GM08714 (cell line): ENCODE data around the gene CCNI2.

ENCODE experiments used
- H3K4me3 ChIP-seq: fragments of 200-500 bp; sonication (Bioruptor generic); 2 replicates; pipeline ENCODE4 v1.5.1; 2014; ENCODE audit warnings: mild to moderate bottlenecking, low read length, inconsistent platforms
- ZNF274 ChIP-seq: IDR thresholded peaks from 2 replicates; pipeline ENCODE4 v1.6.1; 2012; ENCODE audit warnings: mild to moderate bottlenecking, low read depth, low read length

Gene CCNI2

DNA sequence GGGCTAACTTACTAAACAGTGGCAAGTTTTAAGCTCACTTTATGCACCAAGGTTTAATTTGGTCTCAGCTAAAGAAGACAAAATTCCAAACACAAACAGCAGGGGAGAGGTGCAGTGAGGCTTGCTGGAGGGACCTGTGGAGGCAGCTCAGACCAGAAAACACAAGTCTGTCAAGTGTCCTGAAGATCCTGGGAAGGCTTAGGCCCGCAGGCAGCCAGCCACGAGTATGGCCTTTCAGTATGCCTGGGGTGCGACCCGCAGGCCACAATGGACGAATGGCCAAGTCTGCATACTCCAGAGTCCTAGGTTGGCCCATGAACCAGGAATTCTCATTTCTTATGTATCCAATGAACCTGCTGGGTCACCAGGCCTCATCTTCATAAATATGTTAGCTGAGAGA, 9.3 kb downstream of the CCNI2 start:
- H3K4me3 ChIP-seq, result no peak overlapping the region
- TF ChIP-seq ZNF274, result no peak

DNA sequence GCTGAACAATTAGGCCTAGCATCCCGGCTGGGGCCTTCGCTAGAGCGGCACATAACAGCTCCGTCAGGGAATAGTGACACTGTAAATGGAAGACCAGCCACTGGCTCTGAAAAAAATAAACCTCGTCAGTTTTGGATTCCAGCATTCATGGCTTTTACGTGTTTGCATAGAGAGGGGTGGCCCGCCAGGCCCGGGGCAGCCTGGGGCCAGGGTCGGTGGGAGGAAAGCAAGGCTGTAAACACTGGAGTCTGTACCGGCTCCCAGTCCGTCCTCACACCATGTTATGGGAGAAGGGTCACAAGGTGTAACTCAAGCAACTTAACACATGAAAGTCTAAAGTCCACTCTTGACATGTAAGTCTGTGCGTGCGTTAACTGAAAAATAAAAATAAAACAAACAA, 11.2 kb downstream of the CCNI2 start:
- H3K4me3 ChIP-seq, result no peak overlapping the region
- no peak for TF ChIP-seq ZNF274

DNA sequence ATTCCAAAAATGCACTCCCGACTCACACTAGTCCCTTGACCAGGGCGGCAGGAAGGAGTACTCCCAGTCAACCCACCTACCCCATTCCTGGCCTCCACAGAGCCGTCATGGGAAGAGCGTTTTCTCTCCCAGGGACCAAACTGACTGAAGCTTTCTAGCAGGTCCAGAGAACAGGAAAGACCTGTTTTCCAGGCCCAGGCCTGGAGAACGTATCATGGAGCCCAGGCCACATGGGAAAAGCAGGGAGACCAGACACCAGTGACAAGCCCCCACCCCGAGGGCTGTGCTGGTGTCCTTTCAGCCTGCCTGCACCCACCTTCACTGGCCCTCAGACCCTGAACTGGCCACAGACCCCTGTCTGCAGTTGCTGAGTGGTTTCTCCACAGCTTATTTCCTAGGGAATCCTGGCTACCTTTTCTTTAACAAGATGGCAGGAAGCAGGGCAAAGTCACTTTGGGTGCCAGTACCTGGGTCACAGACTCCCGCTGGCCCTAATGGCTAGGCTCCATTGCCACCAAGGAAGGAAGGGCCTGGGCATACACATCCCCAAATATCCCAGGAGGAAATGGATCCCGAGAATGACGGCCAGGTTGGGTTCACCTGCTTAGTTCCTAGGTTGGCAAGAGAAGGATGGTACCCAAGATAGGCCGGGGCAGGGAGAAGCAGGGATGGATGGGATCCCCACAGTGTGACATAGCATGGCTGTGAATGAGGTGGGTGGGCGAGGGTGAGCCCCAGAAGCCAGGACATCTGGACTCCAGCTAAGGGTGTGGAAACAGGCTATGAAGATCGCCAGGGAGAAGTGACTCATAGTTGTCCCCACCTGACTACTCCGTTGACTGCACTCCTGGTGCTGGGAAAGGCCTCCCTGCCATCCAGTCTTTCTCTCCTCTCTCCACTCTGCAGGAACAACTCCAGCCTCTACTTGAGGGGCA, 12.2 kb downstream of the CCNI2 start:
- no peak overlapping the region for H3K4me3 ChIP-seq
- TF ChIP-seq ZNF274, result no peak

DNA sequence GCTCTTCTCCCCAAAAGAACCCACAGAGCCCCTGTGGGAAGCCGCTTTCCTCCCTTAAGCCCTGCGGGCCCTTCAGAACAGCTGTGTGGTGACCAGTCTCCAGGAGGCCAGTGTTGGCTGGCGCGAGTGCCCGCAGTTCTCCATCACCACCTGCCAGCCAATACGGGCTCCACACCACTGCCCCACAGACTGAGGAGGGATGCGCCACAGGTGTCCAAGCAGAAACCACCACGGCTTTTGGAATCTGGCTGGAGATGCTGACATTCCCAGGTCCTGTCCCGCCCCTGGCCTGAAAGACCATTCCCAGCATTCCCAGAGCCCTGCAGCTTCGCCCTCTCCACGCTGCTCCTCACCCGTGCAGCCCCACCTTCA, 12.8 kb downstream of the CCNI2 start:
- TF ChIP-seq ZNF274, result no peak
- H3K4me3 ChIP-seq, result no peak overlapping the region

DNA sequence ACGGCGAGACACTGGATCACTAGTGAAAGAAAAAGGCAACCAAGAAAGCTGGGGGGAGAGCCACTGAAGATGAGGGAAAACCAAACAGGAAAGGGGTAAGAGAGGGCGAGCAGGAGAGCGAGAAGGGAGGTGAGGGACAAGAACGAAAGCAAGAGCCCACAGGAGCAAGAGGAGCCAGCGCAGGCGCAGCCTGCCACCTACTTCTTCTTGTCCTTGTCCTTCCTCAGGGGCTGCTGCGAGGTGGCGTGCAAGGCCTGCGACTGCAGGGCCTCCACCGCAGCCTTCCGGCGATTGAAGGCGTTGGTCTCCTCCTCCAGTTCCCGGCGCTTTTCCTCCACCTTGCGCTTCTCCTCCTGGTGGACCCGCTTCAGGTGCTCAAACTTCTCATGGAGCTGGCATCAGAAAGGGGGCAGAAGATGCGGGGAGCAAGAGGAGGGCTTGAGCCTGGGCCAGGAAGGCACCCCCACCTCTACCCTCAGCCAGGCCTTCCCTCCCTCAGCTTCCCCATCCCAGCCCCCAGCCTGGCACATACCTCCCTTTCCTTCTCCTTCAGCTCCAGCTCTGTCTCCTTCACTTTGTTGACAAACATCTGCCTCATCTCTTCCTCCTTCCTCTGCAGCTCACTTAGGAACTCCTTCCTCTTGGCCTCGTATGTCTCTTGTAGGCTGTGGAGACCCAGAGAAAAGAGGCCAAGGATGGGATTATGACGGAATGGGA, 13.5 kb downstream of the CCNI2 start:
- TF ChIP-seq ZNF274, result no peak
- H3K4me3 ChIP-seq, result no peak overlapping the region

DNA sequence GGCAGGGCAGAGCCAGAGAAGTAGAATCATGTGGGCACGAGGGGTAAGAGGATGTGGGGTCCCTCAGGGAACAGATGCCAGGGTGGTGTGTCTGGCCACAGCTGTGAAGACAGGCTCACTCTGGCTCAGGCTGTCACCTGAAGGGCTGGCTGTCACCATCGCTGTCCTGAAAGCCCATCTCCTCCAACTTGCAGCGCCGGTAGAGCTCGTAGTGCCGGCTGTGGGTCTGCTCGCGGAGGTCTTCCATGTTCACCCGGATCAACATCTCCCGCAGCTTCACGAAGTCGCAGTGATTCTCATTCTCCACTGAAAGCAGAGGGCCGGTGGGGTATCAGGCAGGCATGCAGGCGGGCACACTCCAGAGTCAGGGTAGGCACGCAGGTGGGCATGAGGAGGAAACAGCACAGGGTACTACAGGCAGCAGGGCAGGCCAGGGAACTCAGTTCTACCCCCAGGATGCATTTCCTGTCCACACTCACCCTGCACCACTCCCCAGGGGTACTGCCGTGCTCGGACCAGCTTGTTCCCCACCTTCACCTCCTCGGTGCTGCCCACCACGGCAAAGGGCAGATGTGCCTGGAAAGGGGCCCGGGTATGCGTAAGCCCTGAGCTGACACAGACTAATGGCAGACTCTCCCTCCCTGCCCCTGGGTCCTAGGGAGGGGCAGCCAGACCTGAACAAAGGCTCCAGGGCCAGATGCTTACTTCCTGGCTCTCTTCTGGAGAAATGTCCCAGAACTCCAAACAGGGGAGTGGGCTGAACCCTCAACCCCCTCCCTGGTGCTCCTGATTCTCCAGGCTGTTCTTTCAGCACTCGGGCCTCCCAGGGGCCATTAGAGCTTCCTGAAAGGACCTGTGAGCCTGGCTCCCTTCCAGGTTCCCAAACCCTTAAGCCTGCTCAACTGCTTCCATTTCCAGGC, 14.4 kb downstream of the CCNI2 start:
- H3K4me3 ChIP-seq, result no peak overlapping the region
- TF ChIP-seq ZNF274, result no peak

DNA sequence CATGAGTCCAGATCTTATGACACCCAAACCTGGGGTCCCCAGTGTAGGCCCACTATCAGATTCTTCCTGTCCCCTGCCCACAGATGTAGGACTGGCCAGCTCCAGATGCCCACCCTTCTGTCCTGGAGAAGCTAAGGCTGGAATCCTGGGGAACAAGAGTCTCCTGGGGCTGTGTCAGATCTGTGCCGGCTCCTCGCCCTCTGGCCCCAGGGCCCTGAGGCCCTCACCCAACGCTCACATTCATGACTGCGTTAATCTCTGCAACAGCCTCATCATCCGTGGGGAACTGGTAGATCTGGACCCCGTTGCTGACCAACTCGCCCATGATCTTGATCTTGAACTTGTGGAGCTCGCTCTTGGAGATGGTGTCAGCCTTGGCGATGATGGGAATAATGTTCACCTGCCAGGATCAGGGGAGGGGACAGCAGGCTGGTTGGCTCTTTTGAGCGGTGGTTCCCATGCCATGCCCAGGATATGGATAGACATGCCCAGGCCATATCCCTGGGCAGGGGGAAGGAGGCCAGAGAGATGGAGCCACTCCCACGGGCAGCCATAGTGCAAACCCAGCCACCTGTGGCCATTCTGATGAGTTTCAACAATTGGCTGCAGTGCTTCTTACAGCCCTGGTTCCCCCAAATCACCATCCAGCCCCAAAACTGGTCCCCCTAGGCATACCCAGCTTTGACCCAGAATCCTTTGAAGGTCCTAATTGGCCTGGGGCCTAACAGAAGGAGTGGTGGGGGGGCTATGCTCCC, 15.2 kb downstream of the CCNI2 start:
- no peak for TF ChIP-seq ZNF274
- no peak overlapping the region for H3K4me3 ChIP-seq

DNA sequence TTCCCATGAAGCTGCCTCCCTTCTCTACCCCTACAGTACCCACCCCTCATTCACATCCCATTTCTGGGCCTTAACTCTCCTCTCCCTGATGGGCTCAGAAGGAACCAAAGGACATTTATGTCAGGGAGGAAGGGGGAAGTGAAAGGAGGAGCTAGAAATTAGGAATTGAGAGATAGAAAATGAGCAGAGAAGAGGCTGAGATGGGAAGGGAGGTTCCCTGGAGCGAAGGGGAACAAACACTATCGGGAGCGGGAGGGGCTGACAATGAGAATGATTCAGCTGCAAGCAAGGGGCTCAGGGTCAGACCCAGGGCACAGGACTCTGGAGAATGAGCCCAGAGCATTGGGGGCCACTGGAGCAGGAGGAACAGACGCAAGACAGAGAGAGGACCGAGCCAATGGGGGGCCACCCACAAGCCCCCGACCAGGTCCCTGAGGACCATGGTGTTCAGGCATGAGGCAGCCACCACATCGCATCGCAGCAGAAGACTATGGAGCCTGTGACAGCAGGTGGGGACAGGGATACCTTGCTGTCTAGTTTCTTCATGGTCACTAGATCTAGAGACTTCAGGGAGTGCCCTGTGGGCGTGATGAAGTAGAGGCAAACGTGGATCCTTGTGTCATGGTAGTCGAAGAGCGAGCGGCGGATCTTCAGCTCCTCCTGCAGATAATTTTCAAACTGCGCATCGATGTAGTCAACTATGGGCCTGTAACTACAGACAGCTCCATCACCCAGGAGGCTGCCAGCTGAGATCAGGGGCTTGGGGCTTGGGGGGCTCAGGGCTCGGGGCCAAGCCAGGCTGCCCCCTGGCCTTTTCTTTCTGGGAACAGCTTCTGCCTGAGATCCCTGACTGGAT, 16.2 kb downstream of the CCNI2 start:
- no peak for TF ChIP-seq ZNF274
- H3K4me3 ChIP-seq, result no peak overlapping the region

DNA sequence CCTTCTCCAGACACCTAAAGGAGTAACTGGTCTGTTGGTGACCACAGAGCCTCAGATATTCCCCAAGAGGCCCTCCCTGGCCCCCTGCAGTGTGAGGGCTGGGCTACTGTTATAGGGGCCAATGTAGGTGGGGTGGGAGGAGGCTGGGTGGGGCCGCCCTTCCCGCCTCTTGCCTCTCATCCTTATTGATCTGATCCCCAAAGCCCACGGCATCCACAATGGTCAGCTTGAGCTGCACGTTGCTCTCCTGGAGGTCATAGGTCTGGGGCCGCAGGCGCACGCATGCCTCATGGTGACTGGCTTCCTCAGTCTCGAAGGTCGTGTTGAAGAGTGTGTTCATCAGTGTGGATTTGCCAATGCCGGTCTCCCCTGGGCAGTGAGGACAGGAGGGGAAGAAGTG, 16.8 kb downstream of the CCNI2 start:
- no peak for TF ChIP-seq ZNF274
- H3K4me3 ChIP-seq, result no peak overlapping the region

DNA sequence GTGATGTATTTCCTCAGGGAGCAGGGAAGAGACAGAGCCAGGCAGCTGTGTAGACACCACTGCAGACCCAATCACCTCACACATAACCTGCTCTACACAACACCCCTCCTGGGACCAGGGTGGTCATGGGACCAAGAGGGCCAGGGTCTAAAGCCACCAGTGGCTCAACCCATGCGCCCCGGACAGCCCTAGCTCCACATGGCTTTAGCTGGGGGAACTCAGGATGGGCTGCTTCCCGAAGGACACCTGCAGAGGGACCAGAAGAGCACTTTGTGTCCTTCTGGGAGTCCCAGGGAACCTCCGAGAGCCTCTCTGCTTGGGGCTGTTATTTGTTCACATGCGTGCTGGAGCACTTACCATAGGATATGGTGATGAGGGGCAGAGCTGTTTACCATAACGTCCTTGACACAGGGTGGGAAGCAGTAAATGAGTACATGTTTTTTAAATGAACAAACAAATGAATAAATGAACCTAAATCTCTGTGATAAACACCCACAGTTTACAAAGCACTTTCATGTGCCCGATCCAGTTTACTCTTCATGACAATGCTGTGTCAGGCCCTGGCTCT, 17.5 kb downstream of the CCNI2 start:
- no peak for TF ChIP-seq ZNF274
- H3K4me3 ChIP-seq, result no peak overlapping the region

DNA sequence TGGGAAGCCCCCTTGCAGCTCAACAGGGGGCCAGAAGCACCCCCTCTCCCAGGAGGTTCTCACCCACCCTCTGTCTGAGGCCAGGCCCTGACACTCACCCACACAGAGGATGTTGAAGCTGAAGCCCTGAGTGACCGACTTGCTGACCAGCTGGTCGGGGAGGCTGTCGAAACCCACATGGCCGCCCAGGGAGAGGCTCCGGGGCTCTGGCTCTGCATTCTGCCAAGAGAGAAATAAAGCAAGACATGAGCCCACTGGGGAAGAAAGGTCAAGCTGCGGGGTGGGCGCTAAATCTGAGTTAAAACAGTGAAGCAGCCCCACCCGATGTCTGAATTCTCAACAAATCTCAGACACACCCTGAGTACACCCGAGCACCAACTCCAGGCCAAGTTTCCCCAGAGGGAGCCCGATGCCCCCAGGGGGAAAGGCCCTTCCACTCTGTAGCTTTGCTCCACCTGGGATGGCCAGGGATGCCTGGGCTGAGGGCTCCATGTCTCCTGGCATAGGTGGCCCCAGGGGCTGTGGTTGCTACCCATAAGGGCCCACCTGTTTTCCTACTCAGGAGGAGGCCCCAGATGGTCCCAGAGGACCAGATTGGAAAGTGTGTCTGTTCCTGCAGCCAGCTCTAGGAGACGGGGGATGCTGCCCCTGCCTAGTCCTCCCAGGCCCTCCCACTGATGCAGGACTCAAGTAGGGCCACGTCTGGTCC, 18.2 kb downstream of the CCNI2 start:
- H3K4me3 ChIP-seq, result no peak overlapping the region
- TF ChIP-seq ZNF274, result no peak
